HG03469 (cell line): ENCODE measurements around the gene NPC2.
"Not testable (repeated sequence)": the region's sequence is repeated elsewhere in the genome, so short reads cannot be mapped to it uniquely, and the experiment has no call there.

Source experiments
- ATAC-seq: cut with Tn5 transposase; IDR thresholded peaks from one replicate; pipeline ENCODE4 v1.9.1; 2021; ENCODE audit warnings: mild to moderate bottlenecking, moderate library complexity, moderate number of reproducible peaks; ENCODE audit not compliant: unreplicated experiment

NPC2 gene

GRCh38 chr14:74492776-74493342, at the start of gene NPC2:
NPC2 (minus strand) TSS chr14:74493305; CDS start chr14:74493274, 31 bp downstream.
- no peak for ATAC-seq

- no peak for ATAC-seq
These were observed 49.1 kb upstream of the NPC2 start for GRCh38 chr14:74542056-74542685.

GRCh38 chr14:74541225-74541624, 48.1 kb upstream of the NPC2 start:
- ATAC-seq: no peak

- no peak for ATAC-seq
These were observed 46.4 kb upstream of the NPC2 start for GRCh38 chr14:74539503-74539902.

- ATAC-seq: no peak
These were observed 45.6 kb upstream of the NPC2 start for GRCh38 chr14:74538411-74539391.

GRCh38 chr14:74536336-74536735, 43.2 kb upstream of the NPC2 start:
- ATAC-seq: not testable (repeated sequence)

- no peak for ATAC-seq
These were observed 42.7 kb upstream of the NPC2 start for GRCh38 chr14:74535756-74536325.

GRCh38 chr14:74533576-74533975, 40.5 kb upstream of the NPC2 start:
- ATAC-seq: no peak

GRCh38 chr14:74532246-74532645, 39.1 kb upstream of the NPC2 start:
- no peak for ATAC-seq

GRCh38 chr14:74531467-74531866, 38.4 kb upstream of the NPC2 start:
- no peak for ATAC-seq

- no peak for ATAC-seq
These were observed 37.9 kb upstream of the NPC2 start for GRCh38 chr14:74531006-74531405.

GRCh38 chr14:74528886-74529285, 35.8 kb upstream of the NPC2 start:
- ATAC-seq: no peak

- no peak for ATAC-seq
These were observed 35.3 kb upstream of the NPC2 start for GRCh38 chr14:74528406-74528805.

GRCh38 chr14:74527736-74528280, 34.7 kb upstream of the NPC2 start:
- ATAC-seq: no peak

- ATAC-seq: no peak
These were observed 33.9 kb upstream of the NPC2 start for GRCh38 chr14:74526854-74527585.

- ATAC-seq: no peak
These were observed 32.3 kb upstream of the NPC2 start for GRCh38 chr14:74525361-74525851.

- no peak for ATAC-seq
These were observed 31.7 kb upstream of the NPC2 start for GRCh38 chr14:74524812-74525135.

GRCh38 chr14:74524076-74524811, 31.1 kb upstream of the NPC2 start:
- no peak for ATAC-seq

- no peak for ATAC-seq
These were observed 29.6 kb upstream of the NPC2 start for GRCh38 chr14:74522740-74523139.

GRCh38 chr14:74521756-74522155, 28.7 kb upstream of the NPC2 start:
- ATAC-seq: no peak
